ENCODE measurements around the gene TMEM8B.
A peak's percentile ranks its signal among the peaks of the same experiment; 100 is the strongest.
"Not testable (repeated sequence)": the region's sequence is repeated elsewhere in the genome, so short reads cannot be mapped to it uniquely, and the experiment has no call there.

TMEM8B gene

GRCh38 chr9:35908504-35909125 lies 79.6 kb downstream of the TMEM8B start:
- DNase-seq (ENCODE audit: low spot score) = peak; percentile 77

DNA sequence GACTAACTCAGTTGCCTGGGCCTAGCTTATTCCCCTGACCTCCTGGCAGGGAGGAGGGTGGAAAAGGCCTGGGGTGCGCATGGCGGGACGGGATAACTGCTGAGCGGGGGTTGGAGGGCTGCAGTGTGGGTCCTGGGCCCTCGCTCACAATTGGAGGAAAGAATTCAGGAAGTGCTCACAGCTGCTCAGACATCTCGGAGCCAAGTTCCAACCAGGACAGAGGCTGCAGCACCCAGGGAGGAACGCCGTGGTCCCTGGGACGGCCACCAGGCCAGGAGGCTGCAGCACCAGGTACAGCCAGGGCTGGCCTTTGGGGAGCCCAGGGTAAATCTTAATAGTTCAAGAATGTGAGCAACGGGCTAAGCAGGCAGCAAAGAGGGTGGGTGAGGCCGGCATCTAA lies 80.2 kb downstream of the TMEM8B start, which contains the start of gene SPAAR:
TSS of gene SPAAR (plus strand) at position 217 of the 400 bp plus-strand sequence. CDS start 974 bp downstream, outside the sequence.
- no peak for DNase-seq (ENCODE audit: low spot score)

- DNase-seq (ENCODE audit: low spot score) = no peak
These were observed 80.9 kb downstream of the TMEM8B start for GRCh38 chr9:35909687-35910612.

GRCh38 chr9:35910613-35911359 lies 81.8 kb downstream of the TMEM8B start:
- peak; percentile 32 for DNase-seq (ENCODE audit: low spot score)

GRCh38 chr9:35911690-35912089 lies 82.7 kb downstream of the TMEM8B start:
- no peak for DNase-seq (ENCODE audit: low spot score)

- no peak for DNase-seq (ENCODE audit: low spot score)
These were observed 83.9 kb downstream of the TMEM8B start for GRCh38 chr9:35912791-35913400.

DNA sequence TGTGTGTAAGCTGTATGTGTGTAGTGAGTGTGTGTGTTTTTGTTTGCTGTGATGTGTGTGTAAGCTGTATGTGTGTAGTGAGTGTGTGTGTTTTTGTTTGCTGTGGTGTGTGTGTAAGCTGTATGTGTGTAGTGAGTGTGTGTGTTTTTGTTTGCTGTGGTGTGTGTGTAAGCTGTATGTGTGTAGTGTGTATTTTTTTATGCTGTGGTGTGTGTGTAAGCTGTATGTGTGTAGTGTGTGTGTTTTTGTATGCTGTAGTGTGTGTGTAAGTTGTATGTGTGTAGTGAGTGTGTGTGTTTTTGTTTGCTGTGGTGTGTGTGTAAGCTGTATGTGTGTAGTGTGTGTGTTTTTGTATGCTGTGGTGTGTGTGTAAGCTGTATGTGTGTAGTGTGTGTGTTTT lies 84.4 kb downstream of the TMEM8B start:
- DNase-seq (ENCODE audit: low spot score) = not testable (repeated sequence)

DNA sequence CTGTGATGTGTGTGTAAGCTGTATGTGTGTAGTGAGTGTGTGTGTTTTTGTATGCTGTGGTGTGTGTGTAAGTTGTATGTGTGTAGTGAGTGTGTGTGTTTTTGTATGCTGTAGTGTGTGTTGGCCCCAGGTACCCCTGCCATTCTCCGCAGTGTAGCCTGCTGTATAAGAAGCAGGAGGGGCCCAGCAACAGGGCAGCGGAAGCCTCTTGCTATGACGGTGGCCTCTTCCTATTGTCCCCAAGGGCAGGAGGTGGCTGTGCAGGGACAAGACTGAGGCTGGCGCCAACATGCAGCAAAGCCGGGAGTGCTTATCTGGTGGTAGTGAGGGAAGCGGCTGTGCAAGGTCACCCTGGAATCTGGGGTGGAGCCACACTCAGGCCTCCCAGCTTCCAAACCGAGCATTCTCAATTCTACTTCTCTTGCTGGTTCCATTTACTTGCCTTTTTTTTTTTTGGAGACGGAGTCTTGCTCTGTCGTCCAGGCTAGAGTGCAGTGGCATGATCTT lies 85.3 kb downstream of the TMEM8B start:
- DNase-seq (ENCODE audit: low spot score) = peak; percentile 68
